LNCaP clone FGC (cell line): Measurements from ENCODE around the gene PNMA3.
A peak's percentile ranks its signal among the peaks of the same experiment; 100 is the strongest.
"Not testable (repeated sequence)": the region's sequence is repeated elsewhere in the genome, so short reads cannot be mapped to it uniquely, and the experiment has no call there.

Source experiments
- DNase-seq: peaks from one replicate; pipeline ENCODE4 v3.0.0-alpha.2; 2011; ENCODE audit warnings: low read depth
- H3K4me3 ChIP-seq: 2 replicates; pipeline ENCODE4 v1.5.1; 2011; ENCODE audit warnings: mild to moderate bottlenecking, low read depth, low read length, control low read depth
- TF ChIP-seq, protein P1 (sequence below): IDR thresholded peaks from 2 replicates; pipeline ENCODE4 v1.5.1; 2012; ENCODE audit warnings: mild to moderate bottlenecking; ENCODE audit not compliant: control insufficient read depth, insufficient read depth; ENCODE audit errors: extremely low read depth

Gene PNMA3, protein sequence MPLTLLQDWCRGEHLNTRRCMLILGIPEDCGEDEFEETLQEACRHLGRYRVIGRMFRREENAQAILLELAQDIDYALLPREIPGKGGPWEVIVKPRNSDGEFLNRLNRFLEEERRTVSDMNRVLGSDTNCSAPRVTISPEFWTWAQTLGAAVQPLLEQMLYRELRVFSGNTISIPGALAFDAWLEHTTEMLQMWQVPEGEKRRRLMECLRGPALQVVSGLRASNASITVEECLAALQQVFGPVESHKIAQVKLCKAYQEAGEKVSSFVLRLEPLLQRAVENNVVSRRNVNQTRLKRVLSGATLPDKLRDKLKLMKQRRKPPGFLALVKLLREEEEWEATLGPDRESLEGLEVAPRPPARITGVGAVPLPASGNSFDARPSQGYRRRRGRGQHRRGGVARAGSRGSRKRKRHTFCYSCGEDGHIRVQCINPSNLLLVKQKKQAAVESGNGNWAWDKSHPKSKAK

DNA sequence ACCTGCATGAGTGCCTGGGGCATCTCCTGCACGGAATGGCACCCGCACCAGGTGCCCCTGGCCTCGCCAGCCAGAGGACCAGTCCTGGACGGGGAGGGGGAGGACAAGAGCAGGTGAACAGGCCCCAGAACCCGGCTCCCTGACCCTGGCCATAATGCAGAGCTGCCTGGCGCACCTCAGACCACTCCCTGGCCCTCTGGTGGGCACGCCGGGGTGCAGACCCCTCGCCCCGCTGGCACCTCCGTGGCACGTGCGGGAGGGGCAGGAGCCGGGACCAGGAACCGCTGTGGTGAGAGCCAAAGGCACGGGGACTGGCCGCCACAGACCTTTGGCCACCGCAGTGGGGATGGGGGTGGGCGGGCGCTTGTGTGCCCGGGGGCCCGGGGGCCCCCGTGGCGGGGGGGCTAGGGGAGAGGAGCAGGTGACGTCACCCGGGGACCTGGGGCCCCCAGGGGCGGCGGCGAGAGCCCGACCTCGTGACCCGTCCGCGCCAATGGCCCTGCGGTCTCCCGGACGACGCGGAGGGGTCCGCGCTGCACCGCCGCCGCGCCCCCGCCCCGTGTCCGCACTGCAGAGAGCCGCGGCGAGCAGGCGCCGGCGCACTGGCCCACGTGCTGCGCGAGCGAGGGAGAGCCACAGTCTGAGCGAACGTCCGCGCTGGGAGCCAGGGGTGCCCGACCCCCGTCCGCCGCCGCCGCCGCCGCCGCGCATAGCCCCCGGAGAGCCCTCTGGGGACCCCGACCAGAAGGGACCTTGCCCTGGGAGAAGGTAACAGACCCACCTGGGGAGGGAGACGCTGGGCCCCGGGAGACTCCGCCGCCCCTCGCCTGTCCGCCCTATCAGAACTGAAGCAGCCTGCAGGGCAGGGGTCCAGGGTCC lies at the start of gene PNMA3:
PNMA3 (plus strand) TSS at position 600 of the 879 bp plus-strand sequence. CDS start 586 bp downstream, outside the sequence.
- no peak for DNase-seq
- TF ChIP-seq, protein P1, sequence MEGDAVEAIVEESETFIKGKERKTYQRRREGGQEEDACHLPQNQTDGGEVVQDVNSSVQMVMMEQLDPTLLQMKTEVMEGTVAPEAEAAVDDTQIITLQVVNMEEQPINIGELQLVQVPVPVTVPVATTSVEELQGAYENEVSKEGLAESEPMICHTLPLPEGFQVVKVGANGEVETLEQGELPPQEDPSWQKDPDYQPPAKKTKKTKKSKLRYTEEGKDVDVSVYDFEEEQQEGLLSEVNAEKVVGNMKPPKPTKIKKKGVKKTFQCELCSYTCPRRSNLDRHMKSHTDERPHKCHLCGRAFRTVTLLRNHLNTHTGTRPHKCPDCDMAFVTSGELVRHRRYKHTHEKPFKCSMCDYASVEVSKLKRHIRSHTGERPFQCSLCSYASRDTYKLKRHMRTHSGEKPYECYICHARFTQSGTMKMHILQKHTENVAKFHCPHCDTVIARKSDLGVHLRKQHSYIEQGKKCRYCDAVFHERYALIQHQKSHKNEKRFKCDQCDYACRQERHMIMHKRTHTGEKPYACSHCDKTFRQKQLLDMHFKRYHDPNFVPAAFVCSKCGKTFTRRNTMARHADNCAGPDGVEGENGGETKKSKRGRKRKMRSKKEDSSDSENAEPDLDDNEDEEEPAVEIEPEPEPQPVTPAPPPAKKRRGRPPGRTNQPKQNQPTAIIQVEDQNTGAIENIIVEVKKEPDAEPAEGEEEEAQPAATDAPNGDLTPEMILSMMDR: no peak
- H3K4me3 ChIP-seq: 0 out of 2 replicates have a peak within 1 kb of the TSS, but pooled peaks have one; percentile 15

DNA sequence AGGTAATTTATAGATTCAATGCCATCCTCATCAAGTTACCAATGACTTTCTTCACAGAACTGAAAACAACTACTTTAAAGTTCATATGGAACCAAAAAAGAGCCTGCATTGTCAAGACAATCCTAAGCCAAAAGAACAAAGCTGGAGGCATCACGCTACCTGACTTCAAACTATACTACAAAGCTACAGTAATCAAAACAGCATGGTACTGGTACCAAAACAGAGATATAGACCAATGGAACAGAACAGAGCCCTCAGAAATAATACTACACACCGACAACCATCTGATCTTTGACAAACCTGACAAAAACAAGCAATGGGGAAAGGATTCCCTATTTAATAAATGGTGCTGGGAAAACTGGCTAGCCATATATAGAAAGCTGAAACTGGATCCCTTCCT lies 39.1 kb upstream of the PNMA3 start:
- DNase-seq, H3K4me3 ChIP-seq: not testable (repeated sequence)

DNA sequence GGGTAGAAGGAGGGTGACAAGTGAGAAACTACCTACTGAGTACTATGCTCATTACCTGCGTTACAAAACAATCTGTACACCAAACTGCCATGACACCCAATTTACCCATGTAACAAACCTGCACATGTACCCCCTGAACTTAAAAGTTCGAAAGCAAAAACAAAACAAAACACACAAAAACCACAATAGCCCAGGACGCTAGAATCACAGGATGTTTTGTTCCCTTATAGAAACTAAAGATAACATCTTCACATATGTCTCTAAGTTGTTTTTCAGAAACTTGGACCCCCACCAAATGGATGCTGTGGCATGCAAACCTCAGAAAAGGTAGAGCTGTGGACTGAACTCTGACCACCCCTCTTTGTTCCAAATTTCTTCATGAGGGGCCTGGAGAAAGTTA lies 37.1 kb upstream of the PNMA3 start:
- no peak for DNase-seq
- H3K4me3 ChIP-seq: no peak overlapping the region
- TF ChIP-seq, protein P1: no peak

DNA sequence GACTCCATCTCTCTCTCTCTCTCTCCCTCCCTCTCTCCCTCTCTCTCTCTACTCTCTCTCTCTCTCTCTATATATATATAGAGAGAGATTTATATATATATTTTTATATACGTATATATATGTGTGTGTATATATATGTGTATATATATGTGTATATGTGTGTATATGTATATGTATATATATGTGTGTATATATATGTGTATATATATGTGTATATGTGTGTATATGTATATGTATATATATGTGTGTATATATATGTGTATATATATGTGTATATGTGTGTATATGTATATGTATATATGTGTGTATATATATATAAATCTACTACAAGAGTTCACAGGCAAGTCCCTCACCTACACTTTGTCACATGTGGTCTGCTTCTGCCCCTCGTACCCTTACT lies 29.8 kb upstream of the PNMA3 start:
- not testable (repeated sequence) for H3K4me3 ChIP-seq, DNase-seq

DNA sequence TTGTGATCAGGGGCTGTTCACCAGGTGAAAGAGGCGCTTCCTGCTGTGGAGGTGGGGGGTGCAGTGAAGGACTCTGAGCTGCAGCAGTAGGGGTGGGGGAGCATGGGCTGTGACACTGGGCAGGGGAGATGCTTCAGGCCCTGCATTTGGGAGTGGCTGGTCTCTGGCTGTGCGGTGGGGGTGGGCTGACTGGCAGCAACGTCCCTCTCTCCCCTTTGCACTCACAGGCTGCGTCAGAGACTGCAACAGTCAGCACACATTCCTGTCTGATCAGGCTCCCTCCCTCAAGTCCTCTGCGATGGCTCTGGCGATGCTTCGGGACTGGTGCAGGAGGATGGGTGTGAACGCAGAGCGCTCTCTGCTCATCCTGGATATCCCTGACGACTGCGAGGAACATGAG lies 27.8 kb upstream of the PNMA3 start:
- not testable (repeated sequence) for DNase-seq, H3K4me3 ChIP-seq

DNA sequence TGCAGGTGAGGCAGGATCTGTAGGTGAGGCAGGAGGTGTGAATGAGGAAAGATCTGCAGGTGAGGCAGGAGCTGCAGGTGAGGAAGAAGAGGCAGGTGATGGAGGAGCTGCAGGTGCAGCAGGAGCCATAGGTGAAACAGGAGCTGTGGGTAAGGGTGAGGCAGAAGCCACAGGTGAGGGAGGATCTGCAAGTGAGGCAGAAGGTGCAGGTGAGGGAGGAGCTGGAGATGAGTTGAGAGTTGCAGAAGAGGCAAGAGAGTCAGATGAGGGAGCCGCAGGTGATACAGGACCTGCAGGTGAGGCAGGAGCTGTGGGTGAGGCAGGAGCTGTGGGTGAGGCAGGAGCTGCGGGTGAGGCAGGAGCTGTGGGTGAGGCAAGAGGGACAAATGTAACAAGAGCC lies 27.1 kb upstream of the PNMA3 start:
- TF ChIP-seq, protein P1: no peak
- no peak for DNase-seq
- H3K4me3 ChIP-seq: no peak overlapping the region

DNA sequence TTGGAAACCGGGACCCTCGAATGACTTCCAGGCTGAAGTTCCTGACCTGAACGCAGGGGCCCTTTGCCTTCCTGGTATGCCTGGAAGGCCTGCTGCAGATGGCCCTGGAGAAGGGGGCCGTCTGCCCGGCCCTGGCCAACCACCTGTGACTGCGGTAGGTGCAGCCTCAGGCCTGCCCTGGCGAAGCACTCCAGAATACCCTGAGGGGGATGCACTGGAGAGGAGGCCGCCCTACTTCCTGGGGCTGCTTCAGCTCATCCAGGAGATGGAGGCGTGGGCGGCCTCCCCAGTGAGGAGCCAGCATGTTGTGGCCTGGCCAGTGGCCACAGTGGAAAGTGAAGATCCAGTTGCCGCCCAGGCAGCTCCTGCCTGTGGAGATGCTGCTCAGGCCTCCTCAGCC lies 26.4 kb upstream of the PNMA3 start:
- no peak overlapping the region for H3K4me3 ChIP-seq
- TF ChIP-seq, protein P1: no peak
- no peak for DNase-seq

DNA sequence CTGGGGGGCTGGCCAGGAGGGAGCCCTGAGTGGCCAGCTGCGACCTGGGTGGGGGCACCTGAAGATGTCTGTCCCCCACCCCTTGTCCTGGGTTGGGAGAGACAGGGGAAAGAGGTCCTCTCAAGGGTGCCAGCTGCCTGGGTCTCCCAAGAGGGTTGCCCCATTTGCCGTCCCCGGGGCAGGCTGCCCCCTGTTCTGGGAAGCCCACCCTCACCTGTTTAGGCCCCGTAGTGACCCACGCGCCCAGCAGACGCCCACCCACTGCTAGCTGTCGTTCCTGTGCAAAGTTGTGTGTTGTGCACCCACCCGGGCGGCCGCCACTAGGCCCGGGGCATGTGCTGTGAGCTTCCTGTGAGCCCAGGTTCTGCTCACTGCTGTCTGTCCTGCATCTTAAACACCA lies 25.5 kb upstream of the PNMA3 start:
- TF ChIP-seq, protein P1: no peak
- H3K4me3 ChIP-seq: no peak overlapping the region
- no peak for DNase-seq
